Daoy (cell line): ENCODE data around the gene ZNF335. TPM values are rescaled to one million over a fixed set of nuclear protein-coding genes. Genes with fewer than 3 reads are reported as not detected.
"Not testable (repeated sequence)": the region's sequence is repeated elsewhere in the genome, so short reads cannot be mapped to it uniquely, and the experiment has no call there.

ENCODE experiments used
- DNase-seq: peaks from one replicate; pipeline ENCODE4 v3.0.0-alpha.2; 2015; ENCODE audit warnings: low read depth
- total RNA-seq: library from RNA; depleted of rRNA; stranded (reverse); fragments of >200 nt; shearing (Covaris generic); gene quantifications from 2 replicates; pipeline ENCODE4 v1.2.3, GENCODE V29; 2014

The ZNF335 gene
- total RNA-seq, 1 experiment from 2014 or later = 12.1 TPM

DNA sequence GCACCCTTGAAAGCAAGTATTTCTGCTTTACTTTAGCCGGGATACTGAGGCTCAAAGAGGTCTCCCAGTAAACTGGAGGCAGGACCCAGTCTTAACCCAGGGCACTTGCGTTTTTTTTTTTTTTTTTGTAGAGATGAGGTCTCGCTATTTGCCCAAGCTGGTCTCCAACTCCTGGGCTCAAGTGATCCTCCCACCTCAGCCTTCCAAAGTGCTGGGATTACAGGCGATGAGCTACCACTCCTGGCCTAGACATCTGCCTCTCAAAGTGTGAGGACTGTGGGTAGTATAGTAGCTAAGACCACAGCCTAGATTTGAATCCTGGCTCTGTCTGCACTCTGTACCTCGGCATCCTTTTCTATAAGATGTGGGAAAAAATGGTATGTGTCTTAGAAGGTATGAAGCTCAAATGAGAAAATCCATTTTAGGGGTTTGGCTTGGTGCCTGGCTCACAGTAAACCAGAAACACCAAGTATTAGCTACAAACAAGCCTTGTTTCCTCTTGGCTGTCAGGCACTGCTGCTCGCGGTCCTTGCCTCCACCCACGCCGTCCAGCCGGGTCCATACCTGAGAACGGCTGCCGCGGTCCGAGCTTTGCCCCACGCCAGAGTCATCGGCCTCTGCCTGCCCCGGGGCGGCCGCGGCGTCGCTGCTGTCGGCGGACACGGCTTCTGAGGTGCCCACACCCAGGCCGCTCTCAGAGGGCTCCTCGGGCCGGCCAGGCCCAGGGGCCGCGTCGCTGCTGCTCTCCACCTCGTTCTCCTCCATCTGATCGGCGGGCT is 1.2 kb downstream of the ZNF335 start:
- no peak for DNase-seq

DNA sequence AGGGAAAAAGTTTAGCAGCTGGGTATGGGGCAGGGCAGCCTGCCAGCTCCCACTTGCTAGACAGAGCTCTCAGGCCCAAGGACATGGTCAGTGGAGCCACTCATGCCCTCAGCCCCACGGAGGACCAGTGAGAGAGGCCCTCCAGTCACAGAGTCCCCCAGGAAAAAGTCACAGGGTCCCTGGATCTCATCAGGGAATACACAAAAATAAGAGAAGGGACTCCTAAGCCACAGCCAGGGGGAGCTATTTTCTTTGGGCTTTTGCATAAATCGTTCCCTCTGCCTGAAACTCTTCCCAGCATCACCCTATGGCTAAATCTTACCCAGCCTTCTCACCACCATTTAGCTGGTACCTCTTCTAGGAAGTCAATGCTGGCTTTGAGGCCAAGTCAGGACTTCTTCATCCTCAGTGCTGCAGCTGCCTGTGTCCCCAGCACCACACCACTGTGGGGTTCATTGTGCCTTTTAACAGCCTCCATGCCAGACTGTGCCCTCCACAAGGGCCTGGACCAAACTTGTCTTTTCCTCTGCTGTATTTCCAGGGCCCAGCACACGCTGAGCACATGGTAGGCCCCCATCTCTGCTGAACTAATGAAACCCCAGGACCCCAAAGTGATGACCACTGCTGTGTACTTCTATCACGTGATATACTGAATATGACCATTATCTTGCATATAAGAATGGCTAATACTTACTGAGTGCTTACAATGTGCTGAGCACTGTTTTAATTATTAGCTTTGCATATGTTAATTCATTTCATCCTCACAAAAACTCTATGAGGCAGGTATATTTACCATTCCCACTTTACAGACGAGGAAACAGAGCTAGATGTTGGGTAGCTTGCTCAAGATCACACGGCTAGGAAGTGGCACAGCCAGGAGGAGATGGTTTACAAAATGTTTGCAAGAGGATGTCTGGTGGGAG is 2.0 kb downstream of the ZNF335 start:
- DNase-seq = peak; percentile 58

DNA sequence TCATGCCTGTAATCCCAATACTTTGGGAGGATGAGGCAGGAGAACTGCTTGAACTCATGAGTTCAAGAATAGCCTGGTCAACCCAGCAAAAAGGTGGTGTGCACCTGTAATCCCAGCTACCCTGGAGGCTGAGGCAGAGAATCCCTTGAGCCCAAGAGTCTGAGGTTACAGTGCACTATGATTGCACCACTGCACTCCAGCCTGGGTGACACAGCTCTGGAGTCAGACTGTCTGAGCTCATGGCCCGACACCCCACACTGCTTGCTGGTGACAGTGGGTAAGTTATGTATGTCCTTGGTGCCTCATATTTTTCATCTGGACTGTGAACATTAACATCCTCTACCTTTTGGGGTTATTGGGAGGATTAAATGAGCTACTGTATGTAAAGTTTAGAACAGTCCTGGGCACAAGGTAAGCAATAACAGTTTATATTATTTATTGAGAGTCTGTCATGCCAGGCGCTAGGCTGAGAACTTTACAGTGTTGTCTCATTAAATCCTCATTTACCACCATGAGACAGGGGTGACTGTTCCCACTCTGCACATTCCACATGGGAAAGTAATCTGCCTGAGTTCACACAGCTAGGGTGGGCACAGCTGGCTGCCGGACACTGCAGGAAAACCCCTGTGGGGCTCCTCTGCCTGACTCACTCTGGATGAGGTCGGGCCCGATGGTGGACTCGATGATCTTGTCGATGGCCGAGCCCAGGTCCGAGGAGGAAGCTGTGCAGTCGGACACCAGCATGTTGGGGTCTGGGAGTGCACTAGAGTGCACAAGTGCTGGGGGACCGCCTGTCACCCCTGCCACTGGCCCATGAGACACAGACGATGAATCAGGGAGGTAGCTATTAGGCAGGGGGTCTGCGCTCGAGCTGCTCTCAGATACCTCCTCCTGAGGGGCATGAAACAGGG is 2.9 kb downstream of the ZNF335 start:
- peak; percentile 78 for DNase-seq

DNA sequence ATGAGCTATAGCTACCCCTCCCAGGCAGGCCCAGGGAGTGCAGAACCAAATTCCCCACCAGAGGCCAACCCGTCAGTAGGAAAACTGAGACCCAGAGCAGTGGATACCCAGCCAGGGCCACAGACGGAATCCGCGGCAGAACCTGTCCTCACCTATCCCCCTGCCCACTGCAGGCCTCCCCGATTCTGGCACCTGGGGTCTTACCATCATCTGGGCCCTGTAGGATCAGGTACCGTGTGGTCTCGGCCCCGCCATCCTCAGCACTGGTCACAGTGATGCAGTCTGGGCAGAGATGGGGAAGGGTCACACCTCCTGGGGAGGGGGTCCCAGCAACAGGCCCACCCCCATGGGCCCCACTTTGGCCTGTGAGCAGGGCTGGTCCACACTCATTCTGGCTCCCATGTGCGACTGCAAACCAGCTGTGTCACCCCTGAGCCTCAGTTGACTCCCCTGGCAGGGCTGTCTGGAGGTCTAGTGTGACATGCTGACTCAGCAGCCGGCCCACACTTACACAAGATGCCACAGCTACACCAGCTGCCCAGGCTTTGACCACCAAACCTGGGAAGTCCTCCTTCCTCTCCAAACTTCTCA is 3.8 kb downstream of the ZNF335 start:
- no peak for DNase-seq

DNA sequence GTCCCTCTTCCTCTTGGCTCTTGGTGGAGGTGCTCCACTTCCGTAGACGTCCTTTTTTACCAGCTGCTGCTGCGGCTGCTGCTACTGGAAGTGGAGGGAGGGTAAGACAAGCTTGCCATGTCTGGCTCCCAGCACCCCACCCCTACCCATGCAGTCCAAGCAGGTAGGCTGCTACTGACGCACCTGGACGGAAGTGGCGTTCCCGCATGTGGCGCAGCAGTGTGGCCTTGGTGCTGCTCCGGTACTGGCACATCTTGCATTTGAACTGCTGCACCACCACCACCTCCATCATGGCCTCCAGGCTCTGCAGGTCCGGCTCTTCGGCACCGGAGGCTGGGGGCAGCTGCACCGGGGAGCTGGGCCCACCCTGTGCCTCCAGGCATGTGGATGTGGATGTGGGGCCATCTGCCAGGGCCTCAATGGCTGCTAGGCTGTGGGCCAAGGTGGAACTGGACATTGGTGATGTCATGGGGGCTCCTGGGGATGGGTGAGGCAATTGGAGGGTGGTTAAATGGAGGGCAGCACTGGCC is 4.4 kb downstream of the ZNF335 start:
- DNase-seq = no peak

DNA sequence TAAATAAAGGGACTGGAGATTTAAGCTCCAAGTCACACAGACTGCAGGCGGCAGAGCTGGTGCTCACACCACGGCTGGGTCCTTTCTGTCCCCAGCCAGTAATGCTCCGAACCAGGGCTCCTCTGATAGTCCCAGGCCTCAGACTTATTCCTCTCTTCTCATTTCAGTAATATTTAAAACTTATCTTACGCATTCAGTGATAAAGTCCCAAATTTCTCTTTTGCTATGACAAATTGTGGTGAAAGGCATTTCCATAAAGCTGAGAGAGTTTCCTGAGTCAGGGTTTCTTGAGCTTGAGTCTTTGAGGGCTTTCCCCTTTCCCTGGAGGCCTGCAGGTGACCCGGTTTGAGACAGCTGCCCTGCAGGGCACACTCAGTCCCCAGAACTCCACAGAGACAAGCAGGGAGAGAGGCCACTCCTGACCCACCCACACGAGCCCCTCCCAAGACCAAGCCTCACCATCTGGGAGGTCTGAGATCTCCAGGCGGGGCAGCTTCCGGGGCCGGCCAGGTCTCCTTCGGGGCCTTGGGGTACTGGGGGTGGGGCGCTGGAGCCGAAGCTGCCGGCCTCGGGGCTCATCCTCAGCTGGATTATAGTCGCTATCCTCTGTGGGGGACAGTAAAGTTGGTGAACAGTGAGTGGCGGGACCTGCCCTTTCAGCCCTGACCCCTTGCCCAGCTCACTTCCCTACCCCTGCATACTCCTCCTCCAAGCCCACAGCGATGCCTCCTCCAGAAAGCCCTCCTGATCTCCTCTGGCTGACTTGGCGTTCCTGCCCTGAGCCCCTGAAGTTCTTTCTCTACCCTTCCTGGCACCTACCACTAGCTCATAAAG is 6.6 kb downstream of the ZNF335 start:
- DNase-seq = no peak

DNA sequence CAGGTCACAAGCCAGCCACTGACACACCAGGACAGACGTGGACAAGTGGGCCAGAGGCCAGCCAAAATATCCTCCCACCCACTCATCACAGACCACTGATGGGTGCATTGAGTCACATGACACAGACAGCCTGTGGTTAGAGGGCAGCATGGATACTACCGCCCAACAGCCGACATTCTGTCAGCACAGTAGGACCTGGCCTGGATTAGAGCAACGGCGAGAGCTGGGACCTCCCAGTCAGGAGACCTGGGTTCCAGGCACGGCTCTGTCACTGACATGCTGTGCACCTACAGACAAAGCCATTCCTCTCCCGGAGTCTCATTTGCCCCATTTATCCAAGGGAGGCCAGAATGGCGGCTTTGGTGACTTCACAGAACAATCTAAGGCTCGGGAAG is 8.0 kb downstream of the ZNF335 start:
- no peak for DNase-seq

DNA sequence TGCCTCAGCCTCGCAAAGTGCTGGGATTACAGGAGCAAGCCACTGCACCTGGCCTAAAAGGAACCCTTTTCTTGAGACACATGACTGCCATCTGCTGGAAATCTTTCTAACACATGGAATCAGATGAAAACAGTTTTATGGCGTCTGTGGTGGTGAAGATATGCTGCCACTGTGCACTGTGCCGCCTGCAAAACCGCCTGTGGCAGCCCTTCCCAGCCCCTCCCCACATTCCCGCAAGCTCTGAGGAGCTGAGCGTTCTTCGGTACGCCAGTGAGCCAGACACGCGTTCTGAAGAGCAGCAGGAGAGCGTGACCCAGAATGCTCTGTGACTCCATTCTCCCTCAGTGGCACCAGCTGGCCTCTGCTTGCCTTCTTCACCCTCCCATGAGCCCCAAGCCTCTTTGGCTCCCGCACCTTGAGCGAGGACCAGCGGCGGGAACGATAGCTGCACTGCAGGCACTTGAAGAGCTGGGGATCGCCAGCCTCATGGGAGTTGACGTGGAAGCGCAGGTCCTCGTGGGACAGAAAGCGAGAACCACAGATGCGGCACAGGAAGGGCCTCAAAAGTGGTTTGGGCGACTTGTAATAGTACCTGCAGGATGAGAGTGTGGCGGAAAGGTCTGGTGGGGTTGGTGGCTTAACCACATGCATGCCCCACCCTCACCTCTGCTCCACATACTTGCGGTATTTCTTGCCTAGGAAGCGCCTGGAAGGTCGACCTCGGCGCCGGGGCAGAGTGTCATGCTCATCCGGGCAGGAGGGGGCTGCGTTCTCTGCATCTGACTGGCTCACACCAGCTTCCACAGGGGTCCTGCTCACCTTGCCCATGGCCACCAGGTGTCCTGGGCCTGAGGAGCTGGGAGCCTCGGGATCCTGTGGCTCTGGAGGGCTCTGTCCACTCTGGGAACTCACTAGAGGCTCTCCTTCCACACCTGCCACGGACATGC is 8.7 kb downstream of the ZNF335 start:
- DNase-seq = no peak

DNA sequence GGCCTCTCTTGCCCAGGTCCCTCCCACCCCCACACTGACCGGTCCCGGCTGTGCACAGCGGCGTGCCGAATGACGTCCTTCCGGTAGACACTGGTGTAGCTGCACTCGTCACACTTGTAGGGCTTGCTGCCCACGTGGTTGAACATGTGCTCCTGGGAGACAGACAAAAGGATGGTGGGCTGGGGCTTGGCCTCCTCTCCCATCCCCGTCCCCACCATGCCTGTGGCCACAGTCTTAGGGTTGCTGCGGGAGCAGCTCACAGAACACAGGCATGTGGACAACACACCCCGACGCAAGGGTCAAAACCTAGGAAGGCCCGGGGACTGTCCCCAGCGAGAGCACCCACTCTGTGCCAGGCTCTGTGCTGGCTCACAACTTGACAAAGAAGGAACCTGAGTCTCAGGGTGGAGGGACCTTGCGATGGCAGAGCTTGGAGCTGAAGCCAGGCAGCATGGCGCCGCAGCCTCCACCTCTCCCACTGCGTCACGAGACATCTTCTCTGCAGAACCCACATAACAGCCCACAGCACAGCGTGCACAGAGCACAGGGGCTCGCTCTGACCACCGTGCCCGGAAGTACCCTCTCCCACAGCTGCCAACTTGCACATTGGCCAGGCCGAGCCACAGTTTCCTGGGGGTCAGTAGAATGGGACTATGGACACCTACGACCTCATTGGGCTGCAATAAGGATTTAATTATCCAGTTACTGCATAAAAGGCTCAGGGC is 9.8 kb downstream of the ZNF335 start:
- DNase-seq = no peak

DNA sequence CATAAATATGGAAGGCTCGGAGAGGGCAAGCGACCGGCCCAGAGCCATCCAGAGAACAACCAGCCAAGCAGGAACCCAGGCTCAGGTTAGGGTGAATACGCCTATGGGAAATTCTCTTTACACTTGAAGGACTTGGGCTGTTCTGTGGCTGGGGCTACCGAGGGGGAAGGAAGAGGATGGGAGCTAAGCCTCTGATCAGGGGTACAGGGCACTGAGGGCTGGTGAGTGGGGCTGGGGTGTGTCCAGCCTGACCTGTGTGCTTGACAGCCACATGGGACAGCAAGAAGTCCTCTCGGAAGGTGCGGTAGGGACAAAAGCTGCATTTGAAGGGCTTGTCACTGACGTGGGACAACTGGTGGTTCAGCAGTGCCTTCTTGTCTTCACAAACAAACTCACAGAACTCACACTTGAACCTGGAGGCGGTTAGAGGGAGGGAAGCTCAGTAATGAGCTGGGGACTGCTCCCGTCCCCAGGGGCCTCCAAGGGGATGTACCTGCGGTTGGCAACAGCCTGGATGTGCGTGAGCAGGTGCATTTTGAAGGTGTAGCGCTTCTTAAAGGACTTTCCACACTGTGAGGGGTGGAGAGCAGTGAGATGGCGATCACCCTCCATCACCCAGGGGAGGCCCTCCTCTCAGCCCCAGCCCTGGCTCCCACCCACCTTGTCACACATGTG is 11.9 kb downstream of the ZNF335 start:
- DNase-seq = no peak

DNA sequence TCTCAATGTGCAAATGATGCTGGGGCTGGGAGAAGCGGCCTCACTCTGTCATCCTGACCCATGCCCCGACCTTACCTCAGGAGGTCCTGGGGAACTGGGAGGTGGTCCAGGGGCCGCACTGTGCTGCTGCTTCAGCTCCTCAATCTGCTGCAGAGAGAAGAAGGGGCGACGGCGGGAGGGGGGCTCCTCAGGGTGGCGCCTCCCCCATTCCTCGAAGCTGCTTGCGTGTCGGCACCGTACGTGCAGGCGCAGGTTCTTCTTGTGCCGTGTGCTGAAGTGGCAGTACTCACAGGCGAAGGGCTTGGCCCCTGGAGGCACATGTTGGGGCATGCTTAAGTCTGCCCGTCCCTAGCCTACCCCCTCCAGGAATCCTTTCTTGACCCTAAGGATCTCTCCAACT is 12.9 kb downstream of the ZNF335 start:
- DNase-seq = no peak

DNA sequence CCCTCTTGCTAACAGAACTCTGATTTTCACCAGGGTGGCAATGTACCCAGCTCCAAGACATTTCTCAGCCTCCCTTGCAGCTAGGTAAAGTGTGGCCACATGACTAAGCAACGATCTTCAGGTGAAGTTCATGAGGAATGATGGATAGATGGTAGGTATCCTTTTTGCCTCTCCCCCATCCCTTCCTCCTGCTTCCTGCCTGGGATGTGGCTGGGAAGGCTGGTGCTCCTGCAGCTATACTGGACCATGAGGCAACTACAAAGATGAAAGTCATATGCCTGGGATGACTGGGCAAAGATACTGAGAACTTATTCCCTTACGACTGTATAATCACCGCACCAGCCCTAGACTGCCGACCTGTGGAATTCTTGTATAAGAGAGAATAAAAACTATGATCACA is 13.4 kb downstream of the ZNF335 start:
- no peak for DNase-seq

DNA sequence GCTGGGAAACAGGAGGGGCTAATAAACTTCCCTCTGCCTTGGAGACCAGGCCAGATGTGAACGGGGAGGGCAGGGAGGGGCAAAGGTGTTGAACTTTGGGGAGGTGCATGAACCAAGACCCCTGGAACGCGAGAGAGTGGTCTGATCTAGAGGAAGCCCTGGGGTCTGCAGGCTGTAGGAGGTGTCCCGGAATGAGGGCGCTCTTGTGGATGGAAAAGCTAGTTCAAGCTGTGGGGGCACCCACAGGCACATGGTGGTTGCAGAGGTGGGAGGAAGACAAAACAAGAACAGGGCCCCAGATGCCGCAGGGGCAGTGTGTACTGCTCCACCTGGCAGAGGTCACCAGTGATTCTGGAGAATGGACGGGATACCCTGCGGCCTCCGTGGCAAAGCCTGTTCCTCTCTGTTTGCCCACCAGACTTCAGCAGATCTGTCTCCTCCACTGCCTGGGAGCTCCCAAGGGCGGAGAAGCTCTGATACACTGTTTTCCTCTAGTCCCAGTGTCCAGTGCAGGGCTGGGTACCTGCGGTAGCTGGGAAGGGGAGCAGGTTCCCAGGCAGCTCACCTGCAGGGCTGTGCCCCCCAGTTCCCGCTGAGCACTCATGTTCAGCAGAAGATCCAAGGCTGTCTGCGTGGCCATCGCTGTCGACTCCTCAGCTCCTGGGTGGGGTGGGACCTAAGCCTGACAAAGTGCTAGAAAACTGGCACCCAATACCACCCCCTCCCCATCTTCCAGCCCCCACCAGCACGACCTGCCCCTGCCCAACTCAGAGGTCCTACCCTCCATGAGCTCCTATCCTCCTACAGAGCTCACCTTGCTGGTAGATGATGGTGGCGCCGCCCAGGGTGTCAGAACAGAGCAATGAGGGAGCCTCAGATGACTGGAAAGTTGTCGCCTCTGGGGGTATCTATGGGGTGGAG is 14.7 kb downstream of the ZNF335 start:
- DNase-seq = no peak

DNA sequence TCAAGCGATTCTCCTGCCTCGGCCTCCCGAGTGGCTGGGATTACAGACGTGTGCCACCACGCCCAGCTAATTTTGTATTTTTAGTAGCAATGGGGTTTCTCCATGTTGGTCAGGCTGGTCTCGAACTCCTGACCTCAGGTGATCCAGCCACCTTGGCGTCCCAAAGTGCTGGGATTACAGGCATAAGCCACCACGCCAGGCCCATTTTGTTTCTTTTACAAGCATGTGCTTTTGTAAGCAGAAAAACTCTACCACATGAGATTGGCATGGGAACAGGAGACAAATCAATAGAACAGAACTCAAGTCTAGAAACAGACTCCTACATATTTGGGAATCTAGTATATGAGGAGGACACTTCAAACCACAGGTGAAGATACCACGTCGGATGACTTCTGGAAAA is 15.7 kb downstream of the ZNF335 start:
- not testable (repeated sequence) for DNase-seq

DNA sequence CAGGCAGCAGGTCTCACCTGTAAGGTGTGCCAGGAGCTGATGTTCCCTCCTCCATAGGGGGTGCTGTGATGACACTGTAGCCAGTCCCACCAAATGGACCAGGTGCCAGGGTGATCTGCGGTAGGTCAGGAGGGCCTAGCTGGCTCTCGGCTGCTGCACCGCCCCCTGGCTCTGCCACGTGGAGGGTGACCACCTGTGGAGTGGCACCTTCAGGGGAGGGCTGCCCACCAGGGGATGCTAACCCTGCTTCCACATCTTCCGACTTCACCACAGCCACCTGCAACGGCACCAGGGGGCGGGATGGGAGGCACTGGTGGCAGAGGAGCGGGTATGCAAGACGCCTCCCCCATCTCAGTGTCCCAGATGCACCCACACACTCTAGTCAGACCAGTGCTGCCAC is 18.3 kb downstream of the ZNF335 start:
- DNase-seq = no peak

DNA sequence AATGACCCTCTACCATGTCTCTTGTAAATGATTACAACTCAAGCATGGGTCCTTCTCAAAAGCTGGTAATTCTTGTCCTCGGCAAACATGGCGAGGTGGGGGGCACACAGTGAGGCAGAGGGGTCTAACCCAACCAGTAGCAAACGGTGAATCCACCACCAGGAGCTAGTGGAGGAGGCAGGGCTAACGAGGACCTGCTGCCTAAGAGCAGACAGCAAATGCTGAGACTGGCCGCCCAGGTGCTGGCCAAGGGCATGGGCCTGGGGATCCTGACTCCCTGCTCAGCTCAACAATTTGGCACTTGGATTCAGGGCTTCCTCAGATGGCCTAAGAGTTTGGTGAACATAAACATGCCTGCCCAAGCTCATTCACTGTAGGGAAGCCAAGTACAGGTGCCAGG is 19.1 kb downstream of the ZNF335 start:
- no peak for DNase-seq
